Endothelial cell (in vitro differentiated cells): ENCODE data around the gene PAOX. TPM values are rescaled to one million over a fixed set of nuclear protein-coding genes. Genes with fewer than 3 reads are reported as not detected.

Source experiments
- DNase-seq: peaks from one replicate; pipeline ENCODE4 v3.0.0; 2021; ENCODE audit warnings: low spot score
- H3K27ac Mint-ChIP-seq: one replicate; pipeline ENCODE4 v1.8.0; 2021; ENCODE audit warnings: mixed read lengths, inconsistent platforms; ENCODE audit not compliant: unreplicated experiment
- H3K27me3 Mint-ChIP-seq: one replicate; pipeline ENCODE4 v1.8.0; 2021; ENCODE audit warnings: mild to moderate bottlenecking, moderate library complexity, mixed read lengths, inconsistent platforms; ENCODE audit not compliant: unreplicated experiment
- H3K36me3 Mint-ChIP-seq: one replicate; pipeline ENCODE4 v1.8.0; 2021; ENCODE audit warnings: mild to moderate bottlenecking, low read depth, mixed read lengths, inconsistent platforms; ENCODE audit not compliant: unreplicated experiment
- H3K4me1 Mint-ChIP-seq: one replicate; pipeline ENCODE4 v1.8.0; 2021; ENCODE audit warnings: mild to moderate bottlenecking, mixed read lengths, inconsistent platforms; ENCODE audit not compliant: unreplicated experiment
- H3K4me3 Mint-ChIP-seq: one replicate; pipeline ENCODE4 v1.8.0; 2021; ENCODE audit warnings: mild to moderate bottlenecking, mixed read lengths, inconsistent platforms; ENCODE audit not compliant: unreplicated experiment
- H3K9me3 Mint-ChIP-seq: one replicate; pipeline ENCODE4 v1.8.0; 2021; ENCODE audit warnings: mixed read lengths, inconsistent platforms; ENCODE audit not compliant: unreplicated experiment
- total RNA-seq: library from RNA; stranded (reverse); fragmentation: NEBNext Ultra II Directional; extraction: Animal tissue kit (Norgen Biotek cat#: 25700); gene quantifications from one replicate; pipeline ENCODE4 v1.2.1, GENCODE V29; 2021; ENCODE audit not compliant: unreplicated experiment
- TF ChIP-seq, protein P1 (sequence below): fragments of 200-600 bp; sonication (generic); IDR thresholded peaks from one replicate; pipeline ENCODE4 v1.5.0; 2021; ENCODE audit warnings: antibody characterized with exemption; ENCODE audit not compliant: unreplicated experiment

PAOX gene
- total RNA-seq, 1 donor from 2014 or later, result 6.6 TPM

DNA sequence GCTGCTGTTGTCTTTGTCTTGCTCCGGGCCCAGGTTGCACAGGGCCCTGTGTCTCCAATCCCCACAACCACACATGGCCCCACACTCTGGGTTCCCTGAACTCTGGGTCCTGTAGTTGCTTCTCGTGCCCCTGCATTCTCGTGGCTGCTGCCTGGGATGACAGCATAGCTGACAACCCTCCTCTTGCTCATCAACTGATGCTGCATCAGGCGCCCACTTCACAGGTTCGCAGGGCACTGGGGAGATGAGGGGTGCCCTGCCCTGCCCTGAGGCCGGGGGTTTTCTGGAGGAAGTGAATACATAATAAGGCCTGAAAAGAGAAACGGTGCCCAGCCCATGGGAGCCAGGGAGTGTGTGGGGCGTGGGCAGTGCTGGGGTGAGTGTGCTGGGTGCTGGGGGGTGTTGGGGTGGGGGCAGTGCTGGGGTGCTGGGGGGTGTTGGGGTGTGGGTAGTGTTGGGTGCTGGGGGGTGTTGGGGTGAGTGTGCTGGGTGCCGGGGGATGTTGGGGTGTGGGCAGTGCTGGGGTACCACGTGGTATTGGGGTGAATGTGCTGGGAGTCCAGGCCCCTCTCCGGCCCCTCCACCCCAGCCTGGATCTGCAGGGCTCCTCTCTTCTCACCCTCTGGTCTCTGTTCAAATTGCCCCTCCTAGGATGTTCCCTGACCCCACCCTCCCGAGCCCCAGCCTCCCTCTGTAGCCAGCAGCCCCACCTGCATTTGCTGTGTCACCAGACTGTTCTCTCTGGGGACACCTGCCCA, 12.9 kb downstream of the PAOX start:
- TF ChIP-seq, protein P1, sequence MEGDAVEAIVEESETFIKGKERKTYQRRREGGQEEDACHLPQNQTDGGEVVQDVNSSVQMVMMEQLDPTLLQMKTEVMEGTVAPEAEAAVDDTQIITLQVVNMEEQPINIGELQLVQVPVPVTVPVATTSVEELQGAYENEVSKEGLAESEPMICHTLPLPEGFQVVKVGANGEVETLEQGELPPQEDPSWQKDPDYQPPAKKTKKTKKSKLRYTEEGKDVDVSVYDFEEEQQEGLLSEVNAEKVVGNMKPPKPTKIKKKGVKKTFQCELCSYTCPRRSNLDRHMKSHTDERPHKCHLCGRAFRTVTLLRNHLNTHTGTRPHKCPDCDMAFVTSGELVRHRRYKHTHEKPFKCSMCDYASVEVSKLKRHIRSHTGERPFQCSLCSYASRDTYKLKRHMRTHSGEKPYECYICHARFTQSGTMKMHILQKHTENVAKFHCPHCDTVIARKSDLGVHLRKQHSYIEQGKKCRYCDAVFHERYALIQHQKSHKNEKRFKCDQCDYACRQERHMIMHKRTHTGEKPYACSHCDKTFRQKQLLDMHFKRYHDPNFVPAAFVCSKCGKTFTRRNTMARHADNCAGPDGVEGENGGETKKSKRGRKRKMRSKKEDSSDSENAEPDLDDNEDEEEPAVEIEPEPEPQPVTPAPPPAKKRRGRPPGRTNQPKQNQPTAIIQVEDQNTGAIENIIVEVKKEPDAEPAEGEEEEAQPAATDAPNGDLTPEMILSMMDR, result no peak
- Mint-ChIP-seq H3K27ac (no peak overlapping the region), H3K4me3 (no peak overlapping the region), H3K9me3 (no peaks in the 10 kb centered on the region), H3K27me3 (peaks cover 12% of the 10 kb centered on the region), H3K4me1 (peaks cover 27% of the 10 kb centered on the region), H3K36me3 (peaks cover 4% of the 10 kb centered on the region)
- no peak for DNase-seq

- TF ChIP-seq, protein P1, result no peak
- peaks cover 17% of the 10 kb centered on the region for H3K36me3 Mint-ChIP-seq
- H3K9me3 Mint-ChIP-seq, result no peaks in the 10 kb centered on the region
- peak overlapping the region; percentile 30 for H3K27ac Mint-ChIP-seq
- H3K4me1 Mint-ChIP-seq, result peaks cover 24% of the 10 kb centered on the region
- DNase-seq, result peak; percentile 97
- peaks cover 12% of the 10 kb centered on the region for H3K27me3 Mint-ChIP-seq
- H3K4me3 Mint-ChIP-seq, result peak overlapping the region; percentile 86
Measured at GRCh38 chr10:133393401-133394063, 14.5 kb downstream of the PAOX start.

DNA sequence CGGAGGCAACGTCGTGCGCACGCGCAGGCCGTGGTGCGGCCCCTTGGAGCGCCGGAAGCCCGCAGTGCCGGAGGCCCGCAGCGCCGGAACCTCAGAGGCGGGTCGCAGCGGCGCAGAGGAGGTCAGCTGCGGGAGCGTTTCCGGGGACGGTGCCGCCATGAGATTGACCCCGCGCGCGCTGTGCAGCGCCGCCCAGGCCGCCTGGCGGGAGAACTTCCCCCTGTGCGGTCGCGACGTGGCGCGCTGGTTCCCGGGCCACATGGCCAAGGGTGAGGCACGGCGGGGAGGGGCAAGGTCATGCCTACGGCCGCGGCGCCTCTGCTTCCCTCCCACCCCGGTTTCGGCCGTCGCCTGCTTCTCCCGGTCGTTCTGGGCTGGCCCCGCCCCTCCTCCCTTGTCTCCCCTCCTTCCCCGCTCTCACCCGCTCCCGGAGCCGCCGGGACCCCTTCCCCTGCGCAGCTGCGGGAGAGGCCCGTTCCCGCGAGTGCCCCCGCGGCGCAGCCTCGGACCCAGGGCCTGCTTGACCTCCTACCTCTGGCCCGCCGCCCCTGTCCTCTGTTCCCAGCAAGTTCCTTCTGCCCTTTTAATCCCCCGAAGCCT, 15.1 kb downstream of the PAOX start, which contains the start of gene MTG1:
Gene MTG1, plus strand, starts transcription at position 94 of the 600 bp plus-strand sequence. Its CDS starts 64 bp downstream, at position 158.
- peaks cover 22% of the 10 kb centered on the region for H3K4me1 Mint-ChIP-seq
- TF ChIP-seq, protein P1, result no peak
- peaks cover 12% of the 10 kb centered on the region for H3K27me3 Mint-ChIP-seq
- H3K9me3 Mint-ChIP-seq, result no peaks in the 10 kb centered on the region
- peak within 1 kb of the TSS; percentile 96 for H3K4me3 Mint-ChIP-seq
- H3K36me3 Mint-ChIP-seq, result peaks cover 22% of the 10 kb centered on the region
- H3K27ac Mint-ChIP-seq, result peak within 1 kb of the TSS; percentile 92
- DNase-seq, result peak; percentile 61

- no peaks in the 10 kb centered on the region for H3K9me3 Mint-ChIP-seq
- no peak for DNase-seq
- TF ChIP-seq, protein P1, result no peak
- peak overlapping the region; percentile 96 for H3K4me3 Mint-ChIP-seq
- peak overlapping the region; percentile 92 for H3K27ac Mint-ChIP-seq
- peaks cover 26% of the 10 kb centered on the region for H3K36me3 Mint-ChIP-seq
- H3K27me3 Mint-ChIP-seq, result peaks cover 12% of the 10 kb centered on the region
- H3K4me1 Mint-ChIP-seq, result peaks cover 22% of the 10 kb centered on the region
Measured at GRCh38 chr10:133394801-133395221, 15.7 kb downstream of the PAOX start.
